CD14-positive monocyte (primary cell): ENCODE results near the gene LIX1. TPM values are rescaled to one million over a fixed set of nuclear protein-coding genes. Genes with fewer than 3 reads are reported as not detected.

Experiments used
- DNase-seq, 3 donors: peaks; one replicate each; pipeline ENCODE4 v3.0.0-alpha.2; 2011 to 2022
- H2AFZ ChIP-seq: 2 replicates; pipeline ENCODE4 v1.6.0; 2012; ENCODE audit warnings: mild to moderate bottlenecking, low read depth, low read length, inconsistent platforms; ENCODE audit not compliant: insufficient read depth, poor library complexity, severe bottlenecking
- H3K27ac ChIP-seq, 2 donors: 1 replicate in 1 of 2; 2 replicates in 1 of 2; pipeline ENCODE4 v1.5.1; 2012 to 2013; ENCODE audit warnings: low read length in 2 of 2, control low read depth in 1 of 2, inconsistent platforms in 1 of 2, low read depth in 1 of 2, mild to moderate bottlenecking in 1 of 2
- H3K27me3 ChIP-seq, 2 donors: one replicate each; pipeline versions ENCODE4 v1.6.0 to v1.6.1; 2011 to 2013; ENCODE audit warnings: low read length in 2 of 2; ENCODE audit not compliant: control insufficient read depth in 2 of 2, insufficient read depth in 2 of 2
- H3K36me3 ChIP-seq, 2 donors: replicated peaks in 1 of 2; 1 replicate in 1 of 2; 2 replicates in 1 of 2; pipeline versions ENCODE4 v1.5.1 to v1.6.1; 2012 to 2013; ENCODE audit warnings: low read length in 2 of 2, control low read depth in 1 of 2, inconsistent platforms in 1 of 2, mild to moderate bottlenecking in 1 of 2; ENCODE audit not compliant: insufficient read depth in 2 of 2, control insufficient read depth in 1 of 2
- H3K4me1 ChIP-seq, 2 donors: 1 replicate in 1 of 2; 2 replicates in 1 of 2; pipeline versions ENCODE4 v1.5.1 to v1.6.1; 2012 to 2013; ENCODE audit warnings: low read length in 2 of 2, control low read depth in 1 of 2, inconsistent platforms in 1 of 2, mild to moderate bottlenecking in 1 of 2, moderate library complexity in 1 of 2; ENCODE audit not compliant: insufficient read depth in 2 of 2, control insufficient read depth in 1 of 2
- H3K4me2 ChIP-seq: replicated peaks from 2 replicates; pipeline ENCODE3; 2012; ENCODE audit warnings: low read length, moderate library complexity, mild to moderate bottlenecking; ENCODE audit not compliant: poor library complexity, severe bottlenecking; ENCODE audit errors: extremely low read depth
- H3K4me3 ChIP-seq, 3 experiments: fragments of 200-600 bp in 1 of 3; sonication (generic) in 1 of 3; replicated peaks in 1 of 3; 1 replicate in 2 of 3; 2 replicates in 1 of 3; pipeline ENCODE4 v1.5.1; 2011 to 2013; ENCODE audit warnings: low read length in 3 of 3, mild to moderate bottlenecking in 3 of 3, control low read depth in 2 of 3, low read depth in 2 of 3, inconsistent platforms in 1 of 3, moderate library complexity in 1 of 3
- H3K79me2 ChIP-seq: 2 replicates; pipeline ENCODE4 v1.6.0; 2012; ENCODE audit warnings: mild to moderate bottlenecking, control low read depth, inconsistent platforms, low read length, moderate library complexity; ENCODE audit not compliant: insufficient read depth
- H3K9ac ChIP-seq: 2 replicates; pipeline ENCODE4 v1.6.0; 2017; ENCODE audit warnings: low read length, mild to moderate bottlenecking; ENCODE audit not compliant: insufficient read depth, poor library complexity, severe bottlenecking
- H3K9me3 ChIP-seq, 2 donors: replicated peaks in 1 of 2; 1 replicate in 1 of 2; 2 replicates in 1 of 2; pipeline versions ENCODE4 v1.5.1 to v1.6.1; 2012 to 2013; ENCODE audit warnings: low read length in 2 of 2, control low read depth in 1 of 2; ENCODE audit not compliant: control insufficient read depth in 1 of 2, insufficient read depth in 1 of 2
- H4K20me1 ChIP-seq: 2 replicates; pipeline ENCODE4 v1.6.0; 2012; ENCODE audit warnings: mild to moderate bottlenecking, low read length, control low read depth, moderate library complexity; ENCODE audit not compliant: insufficient read depth
- H3K27ac Mint-ChIP-seq, 7 donors: one replicate each; pipeline ENCODE4 v1.8.0; 2020; ENCODE audit warnings: mild to moderate bottlenecking in 7 of 7, mixed read lengths in 7 of 7, moderate library complexity in 6 of 7, inconsistent platforms in 2 of 7
- H3K27me3 Mint-ChIP-seq, 3 donors: one replicate each; pipeline ENCODE4 v1.8.0; 2021 to 2022; ENCODE audit warnings: low read depth in 3 of 3, mild to moderate bottlenecking in 3 of 3, mixed read lengths in 3 of 3, moderate library complexity in 3 of 3, inconsistent platforms in 1 of 3
- H3K36me3 Mint-ChIP-seq, 2 donors: one replicate each; pipeline ENCODE4 v1.8.0; 2020; ENCODE audit warnings: mixed read lengths in 2 of 2, inconsistent platforms in 1 of 2, mild to moderate bottlenecking in 1 of 2
- H3K4me1 Mint-ChIP-seq: one replicate; pipeline ENCODE4 v1.8.0; 2020; ENCODE audit warnings: mild to moderate bottlenecking, mixed read lengths
- H3K4me3 Mint-ChIP-seq, 2 donors: one replicate each; pipeline ENCODE4 v1.8.0; 2020; ENCODE audit warnings: mild to moderate bottlenecking in 2 of 2, mixed read lengths in 2 of 2, moderate library complexity in 1 of 2
- H3K9me3 Mint-ChIP-seq, 7 donors: one replicate each; pipeline ENCODE4 v1.8.0; 2020 to 2022; ENCODE audit warnings: mixed read lengths in 7 of 7, mild to moderate bottlenecking in 6 of 7, moderate library complexity in 6 of 7, inconsistent platforms in 2 of 7
- CTCF ChIP-seq: fragments of 200-600 bp; IDR thresholded peaks from one replicate; pipeline ENCODE4 v1.8.0; 2022; ENCODE audit warnings: antibody characterized with exemption, mild to moderate bottlenecking
- WGBS: methylation state at CpG from one replicate; pipeline ENCODE4 v1.1.5; 2013; ENCODE audit warnings: missing lambda C conversion rate; ENCODE audit not compliant: insufficient coverage; 5-methylcytosine and 5-hydroxymethylcytosine counted together
- intact Hi-C, 2 donors: fragments of 100-400 bp; cut with micrococcal nuclease; formaldehyde crosslinking; loops; one replicate each; pipeline versions ENCODE4 v1.15.0 to v1.15.1; 2023
- polyA plus RNA-seq, 3 donors: library from polyadenylated mRNA; depleted of rRNA in 1 of 3; unstranded in 2 of 3; stranded (reverse) in 1 of 3; fragments of 300-500 nt in 2 of 3; fragments of >200 nt in 1 of 3; fragmentation: Illumina TruSeq in 2 of 3; gene quantifications; 1 replicate in 2 of 3; 2 replicates in 1 of 3; pipeline ENCODE4 v1.2.3, GENCODE V29; 2012 to 2021

LIX1 gene
- polyA plus RNA-seq, 3 donors, result not detected

GRCh38 chr5:97118261-97119006, 24.0 kb downstream of the LIX1 start:
- no peak overlapping the region for H3K4me3 Mint-ChIP-seq
- peaks cover 0 to 3% (median 0%) of the 10 kb centered on the region in 7 donors for H3K9me3 Mint-ChIP-seq
- H4K20me1 ChIP-seq, result no peaks in the 10 kb centered on the region
- TF ChIP-seq CTCF, result no peak
- no peaks in the 10 kb centered on the region for H3K36me3 ChIP-seq
- peaks cover 9 to 12% of the 10 kb centered on the region in 2 donors for H3K4me1 ChIP-seq
- H3K27ac Mint-ChIP-seq, result peak overlapping the region in 2 of 7 donors; percentile 24 to 77
- peaks cover 0 to 1% (median 0%) of the 10 kb centered on the region in 3 donors for H3K27me3 Mint-ChIP-seq
- no peaks in the 10 kb centered on the region for H3K27me3 ChIP-seq
- no peaks in the 10 kb centered on the region for H3K36me3 Mint-ChIP-seq
- H3K9ac ChIP-seq, result no peak overlapping the region
- H3K4me3 ChIP-seq, result no peak overlapping the region
- H3K4me2 ChIP-seq, result no peak overlapping the region
- intact Hi-C loops, result no loop called here
- no peak overlapping the region for H2AFZ ChIP-seq
- DNase-seq, result no peak
- H3K4me1 Mint-ChIP-seq, result peaks cover 16% of the 10 kb centered on the region
- H3K79me2 ChIP-seq, result no peaks in the 10 kb centered on the region
- WGBS, result no CpG with 5 or more reads among the region's 2 CpGs
- peak overlapping the region in 1 of 2 donors; percentile 54 for H3K27ac ChIP-seq
- no peaks in the 10 kb centered on the region for H3K9me3 ChIP-seq

GRCh38 chr5:97115932-97116331, 26.5 kb downstream of the LIX1 start:
- H3K36me3 Mint-ChIP-seq, result no peaks in the 10 kb centered on the region
- H3K4me1 ChIP-seq, result peaks cover 9 to 12% of the 10 kb centered on the region in 2 donors
- no peaks in the 10 kb centered on the region for H3K36me3 ChIP-seq
- peaks cover 16% of the 10 kb centered on the region for H3K4me1 Mint-ChIP-seq
- H3K27me3 Mint-ChIP-seq, result peaks cover 0 to 2% (median 1%) of the 10 kb centered on the region in 3 donors
- no peaks in the 10 kb centered on the region for H3K79me2 ChIP-seq
- no peak overlapping the region for H3K4me3 ChIP-seq
- H3K27ac Mint-ChIP-seq, result no peak overlapping the region
- DNase-seq, result no peak
- H3K4me2 ChIP-seq, result no peak overlapping the region
- no peaks in the 10 kb centered on the region for H4K20me1 ChIP-seq
- no peak overlapping the region for H3K4me3 Mint-ChIP-seq
- H3K9ac ChIP-seq, result no peak overlapping the region
- intact Hi-C loops, result no loop called here
- H3K9me3 Mint-ChIP-seq, result no peaks in the 10 kb centered on the region
- H3K27ac ChIP-seq, result no peak overlapping the region
- no peaks in the 10 kb centered on the region for H3K27me3 ChIP-seq
- WGBS, result 98% methylated on average over 6 of the region's 9 CpGs
- TF ChIP-seq CTCF, result no peak
- no peaks in the 10 kb centered on the region for H3K9me3 ChIP-seq
- no peak overlapping the region for H2AFZ ChIP-seq
